Liver (tissue), 3 donors: ENCODE data around the gene SH2D7.

Source experiments
- ATF3 ChIP-seq: IDR thresholded peaks from 2 replicates; pipeline ENCODE4 v1.6.1; 2016; ENCODE audit warnings: antibody characterized with exemption
- CTCF ChIP-seq: fragments of 150-350 bp; IDR thresholded peaks from 2 replicates; pipeline ENCODE4 v1.5.1; 2017; ENCODE audit warnings: improper control_type of control experiment, low read depth, low read length; ENCODE audit not compliant: missing input control
- FOXA1 ChIP-seq: IDR thresholded peaks from 2 replicates; pipeline ENCODE4 v1.6.1; 2016; ENCODE audit warnings: antibody characterized with exemption
- MAX ChIP-seq: IDR thresholded peaks from 2 replicates; pipeline ENCODE4 v1.6.1; 2016; ENCODE audit warnings: antibody characterized with exemption
- RAD21 ChIP-seq, 2 donors: IDR thresholded peaks; 2 replicates each; pipeline ENCODE4 v1.6.1; 2016; ENCODE audit warnings: antibody characterized with exemption in 2 of 2, mild to moderate bottlenecking in 2 of 2
- SP1 ChIP-seq: IDR thresholded peaks from 2 replicates; pipeline ENCODE4 v1.6.1; 2018; ENCODE audit warnings: antibody characterized with exemption, mild to moderate bottlenecking
- TAF1 ChIP-seq: conservative IDR thresholded peaks from 2 replicates; pipeline ENCODE4 v1.6.1; 2016; ENCODE audit warnings: antibody characterized with exemption, mild to moderate bottlenecking
- YY1 ChIP-seq: IDR thresholded peaks from 2 replicates; pipeline ENCODE4 v1.6.1; 2016; ENCODE audit warnings: antibody characterized with exemption, mild to moderate bottlenecking
- donor health status: healthy.
- donor health status: healthy.

DNA sequence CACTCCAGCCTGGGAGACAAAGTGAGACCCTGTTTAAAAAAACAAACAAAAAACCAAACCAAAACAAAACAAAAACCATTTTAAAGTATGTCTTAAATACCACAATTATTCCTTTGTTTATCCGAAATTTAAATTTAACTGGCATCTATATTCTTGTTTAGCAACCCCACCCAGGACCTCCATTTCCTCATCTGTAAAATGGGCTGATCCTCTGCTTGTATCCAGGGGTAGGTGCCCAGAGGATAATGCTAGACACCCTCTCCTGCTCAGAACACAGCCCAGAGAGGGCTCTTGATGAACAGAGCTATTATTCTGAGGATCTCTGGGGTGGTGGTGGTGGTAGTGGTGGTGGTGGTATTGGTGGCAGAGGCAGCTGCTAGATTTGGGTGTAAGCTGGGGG lies 9.8 kb downstream of the SH2D7 start:
- TF ChIP-seq CTCF: no peak
- TF ChIP-seq MAX: no peak
- TF ChIP-seq RAD21 (IDR thresholded peaks at IDR 0.05): no peak
- no peak for TF ChIP-seq SP1
- no peak for TF ChIP-seq TAF1
- no peak for TF ChIP-seq FOXA1
- TF ChIP-seq YY1: no peak
- no peak for TF ChIP-seq ATF3
